CD14-positive monocyte (primary cell): ENCODE measurements around the gene CRTC1. TPM values are rescaled to one million over a fixed set of nuclear protein-coding genes. Genes with fewer than 3 reads are reported as not detected.

Experiments
- DNase-seq, 3 donors: peaks; one replicate each; pipeline ENCODE4 v3.0.0-alpha.2; 2011 to 2022
- H2AFZ ChIP-seq: 2 replicates; pipeline ENCODE4 v1.6.0; 2012; ENCODE audit warnings: mild to moderate bottlenecking, low read depth, low read length, inconsistent platforms; ENCODE audit not compliant: insufficient read depth, poor library complexity, severe bottlenecking
- H3K27ac ChIP-seq, 2 donors: 1 replicate in 1 of 2; 2 replicates in 1 of 2; pipeline ENCODE4 v1.5.1; 2012 to 2013; ENCODE audit warnings: low read length in 2 of 2, control low read depth in 1 of 2, inconsistent platforms in 1 of 2, low read depth in 1 of 2, mild to moderate bottlenecking in 1 of 2
- H3K27me3 ChIP-seq, 2 donors: one replicate each; pipeline versions ENCODE4 v1.6.0 to v1.6.1; 2011 to 2013; ENCODE audit warnings: low read length in 2 of 2; ENCODE audit not compliant: control insufficient read depth in 2 of 2, insufficient read depth in 2 of 2
- H3K36me3 ChIP-seq, 2 donors: replicated peaks in 1 of 2; 1 replicate in 1 of 2; 2 replicates in 1 of 2; pipeline versions ENCODE4 v1.5.1 to v1.6.1; 2012 to 2013; ENCODE audit warnings: low read length in 2 of 2, control low read depth in 1 of 2, inconsistent platforms in 1 of 2, mild to moderate bottlenecking in 1 of 2; ENCODE audit not compliant: insufficient read depth in 2 of 2, control insufficient read depth in 1 of 2
- H3K4me1 ChIP-seq, 2 donors: 1 replicate in 1 of 2; 2 replicates in 1 of 2; pipeline versions ENCODE4 v1.5.1 to v1.6.1; 2012 to 2013; ENCODE audit warnings: low read length in 2 of 2, control low read depth in 1 of 2, inconsistent platforms in 1 of 2, mild to moderate bottlenecking in 1 of 2, moderate library complexity in 1 of 2; ENCODE audit not compliant: insufficient read depth in 2 of 2, control insufficient read depth in 1 of 2
- H3K4me2 ChIP-seq: replicated peaks from 2 replicates; pipeline ENCODE3; 2012; ENCODE audit warnings: low read length, moderate library complexity, mild to moderate bottlenecking; ENCODE audit not compliant: poor library complexity, severe bottlenecking; ENCODE audit errors: extremely low read depth
- H3K4me3 ChIP-seq, 3 experiments: fragments of 200-600 bp in 1 of 3; sonication (generic) in 1 of 3; replicated peaks in 1 of 3; 1 replicate in 2 of 3; 2 replicates in 1 of 3; pipeline ENCODE4 v1.5.1; 2011 to 2013; ENCODE audit warnings: low read length in 3 of 3, mild to moderate bottlenecking in 3 of 3, control low read depth in 2 of 3, low read depth in 2 of 3, inconsistent platforms in 1 of 3, moderate library complexity in 1 of 3
- H3K79me2 ChIP-seq: 2 replicates; pipeline ENCODE4 v1.6.0; 2012; ENCODE audit warnings: mild to moderate bottlenecking, control low read depth, inconsistent platforms, low read length, moderate library complexity; ENCODE audit not compliant: insufficient read depth
- H3K9ac ChIP-seq: 2 replicates; pipeline ENCODE4 v1.6.0; 2017; ENCODE audit warnings: low read length, mild to moderate bottlenecking; ENCODE audit not compliant: insufficient read depth, poor library complexity, severe bottlenecking
- H3K9me3 ChIP-seq, 2 donors: replicated peaks in 1 of 2; 1 replicate in 1 of 2; 2 replicates in 1 of 2; pipeline versions ENCODE4 v1.5.1 to v1.6.1; 2012 to 2013; ENCODE audit warnings: low read length in 2 of 2, control low read depth in 1 of 2; ENCODE audit not compliant: control insufficient read depth in 1 of 2, insufficient read depth in 1 of 2
- H4K20me1 ChIP-seq: 2 replicates; pipeline ENCODE4 v1.6.0; 2012; ENCODE audit warnings: mild to moderate bottlenecking, low read length, control low read depth, moderate library complexity; ENCODE audit not compliant: insufficient read depth
- H3K27ac Mint-ChIP-seq, 7 donors: one replicate each; pipeline ENCODE4 v1.8.0; 2020; ENCODE audit warnings: mild to moderate bottlenecking in 7 of 7, mixed read lengths in 7 of 7, moderate library complexity in 6 of 7, inconsistent platforms in 2 of 7
- H3K27me3 Mint-ChIP-seq, 3 donors: one replicate each; pipeline ENCODE4 v1.8.0; 2021 to 2022; ENCODE audit warnings: low read depth in 3 of 3, mild to moderate bottlenecking in 3 of 3, mixed read lengths in 3 of 3, moderate library complexity in 3 of 3, inconsistent platforms in 1 of 3
- H3K36me3 Mint-ChIP-seq, 2 donors: one replicate each; pipeline ENCODE4 v1.8.0; 2020; ENCODE audit warnings: mixed read lengths in 2 of 2, inconsistent platforms in 1 of 2, mild to moderate bottlenecking in 1 of 2
- H3K4me1 Mint-ChIP-seq: one replicate; pipeline ENCODE4 v1.8.0; 2020; ENCODE audit warnings: mild to moderate bottlenecking, mixed read lengths
- H3K4me3 Mint-ChIP-seq, 2 donors: one replicate each; pipeline ENCODE4 v1.8.0; 2020; ENCODE audit warnings: mild to moderate bottlenecking in 2 of 2, mixed read lengths in 2 of 2, moderate library complexity in 1 of 2
- H3K9me3 Mint-ChIP-seq, 7 donors: one replicate each; pipeline ENCODE4 v1.8.0; 2020 to 2022; ENCODE audit warnings: mixed read lengths in 7 of 7, mild to moderate bottlenecking in 6 of 7, moderate library complexity in 6 of 7, inconsistent platforms in 2 of 7
- WGBS: methylation state at CpG from one replicate; pipeline ENCODE4 v1.1.5; 2013; ENCODE audit warnings: missing lambda C conversion rate; ENCODE audit not compliant: insufficient coverage; 5-methylcytosine and 5-hydroxymethylcytosine counted together
- intact Hi-C, 2 donors: fragments of 100-400 bp; cut with micrococcal nuclease; formaldehyde crosslinking; loops; one replicate each; pipeline versions ENCODE4 v1.15.0 to v1.15.1; 2023
- polyA plus RNA-seq, 3 donors: library from polyadenylated mRNA; depleted of rRNA in 1 of 3; unstranded in 2 of 3; stranded (reverse) in 1 of 3; fragments of 300-500 nt in 2 of 3; fragments of >200 nt in 1 of 3; fragmentation: Illumina TruSeq in 2 of 3; gene quantifications; 1 replicate in 2 of 3; 2 replicates in 1 of 3; pipeline ENCODE4 v1.2.3, GENCODE V29; 2012 to 2021
- TF ChIP-seq, protein P1 (sequence below): fragments of 200-600 bp; IDR thresholded peaks from one replicate; pipeline ENCODE4 v1.8.0; 2022; ENCODE audit warnings: antibody characterized with exemption, mild to moderate bottlenecking

Gene CRTC1
- polyA plus RNA-seq, 3 donors, result 0.28 to 9.2 (median 0.55) TPM

DNA sequence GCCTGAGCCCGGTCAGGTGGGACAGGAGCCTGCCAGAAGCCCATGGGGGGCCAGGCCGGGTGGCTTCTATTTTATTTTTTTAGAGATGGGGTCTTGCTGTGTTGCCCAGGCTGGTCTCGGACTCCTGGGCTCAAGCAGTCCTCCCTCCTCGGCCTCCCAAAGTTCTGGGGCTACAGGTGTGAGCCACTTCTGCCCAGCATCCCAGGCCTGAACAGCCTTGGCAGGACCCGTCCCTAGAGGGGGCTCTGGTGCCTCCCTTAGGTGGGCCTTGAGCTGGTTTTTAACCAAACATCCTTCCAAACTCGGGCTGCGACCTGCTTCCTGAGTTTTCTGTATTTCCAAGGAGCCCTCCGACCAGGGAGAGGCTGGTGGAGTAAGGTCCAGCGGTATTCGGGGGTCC is 97.2 kb downstream of the CRTC1 start:
- H3K27me3 Mint-ChIP-seq, result peaks cover 19 to 40% (median 29%) of the 10 kb centered on the region in 3 donors
- H3K9ac ChIP-seq, result no peak overlapping the region

DNA sequence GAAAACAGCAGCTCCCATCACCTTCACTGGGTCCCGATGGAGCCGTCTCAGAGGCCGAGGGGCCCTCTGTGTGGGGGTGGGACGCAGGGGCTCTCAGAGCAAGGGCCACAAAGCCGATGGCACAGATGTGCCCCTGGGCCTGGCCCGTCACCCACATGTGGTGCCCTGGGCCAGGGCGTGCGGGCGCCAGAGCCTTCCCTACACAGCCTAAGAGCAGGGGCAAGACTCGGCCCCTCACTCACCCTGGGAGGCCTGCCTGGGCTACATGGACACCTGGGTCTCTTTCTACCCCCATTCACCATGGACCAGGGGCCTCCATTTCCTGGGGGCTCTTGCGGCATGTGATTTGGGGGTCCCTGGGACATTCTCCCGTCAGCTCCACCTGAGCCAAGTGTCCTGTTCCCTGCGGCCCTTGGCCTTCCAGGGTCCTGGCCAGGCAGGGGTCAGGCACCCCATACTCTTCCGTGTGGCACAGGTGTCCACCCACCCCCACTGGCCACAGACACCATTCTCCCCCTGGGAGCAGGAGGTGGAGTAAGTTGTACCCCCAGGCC is 97.6 kb downstream of the CRTC1 start:
- no peaks in the 10 kb centered on the region for H3K36me3 ChIP-seq
- H3K9me3 ChIP-seq, result no peaks in the 10 kb centered on the region
- 95% methylated on average over 6 of the region's 14 CpGs for whole genome bisulfite sequencing
- H4K20me1 ChIP-seq, result peaks cover 4% of the 10 kb centered on the region
- Mint-ChIP-seq H3K4me1 (peaks cover 16% of the 10 kb centered on the region), H3K4me3 (no peak overlapping the region), H3K27me3 (peaks cover 23 to 45% (median 32%) of the 10 kb centered on the region in 3 donors), H3K9me3 (peaks cover 0 to 17% (median 3%) of the 10 kb centered on the region in 7 donors), H3K27ac (no peak overlapping the region), H3K36me3 (peaks cover 0 to 3% of the 10 kb centered on the region in 2 donors)
- intact Hi-C loops, result no loop called here
- TF ChIP-seq, protein P1, sequence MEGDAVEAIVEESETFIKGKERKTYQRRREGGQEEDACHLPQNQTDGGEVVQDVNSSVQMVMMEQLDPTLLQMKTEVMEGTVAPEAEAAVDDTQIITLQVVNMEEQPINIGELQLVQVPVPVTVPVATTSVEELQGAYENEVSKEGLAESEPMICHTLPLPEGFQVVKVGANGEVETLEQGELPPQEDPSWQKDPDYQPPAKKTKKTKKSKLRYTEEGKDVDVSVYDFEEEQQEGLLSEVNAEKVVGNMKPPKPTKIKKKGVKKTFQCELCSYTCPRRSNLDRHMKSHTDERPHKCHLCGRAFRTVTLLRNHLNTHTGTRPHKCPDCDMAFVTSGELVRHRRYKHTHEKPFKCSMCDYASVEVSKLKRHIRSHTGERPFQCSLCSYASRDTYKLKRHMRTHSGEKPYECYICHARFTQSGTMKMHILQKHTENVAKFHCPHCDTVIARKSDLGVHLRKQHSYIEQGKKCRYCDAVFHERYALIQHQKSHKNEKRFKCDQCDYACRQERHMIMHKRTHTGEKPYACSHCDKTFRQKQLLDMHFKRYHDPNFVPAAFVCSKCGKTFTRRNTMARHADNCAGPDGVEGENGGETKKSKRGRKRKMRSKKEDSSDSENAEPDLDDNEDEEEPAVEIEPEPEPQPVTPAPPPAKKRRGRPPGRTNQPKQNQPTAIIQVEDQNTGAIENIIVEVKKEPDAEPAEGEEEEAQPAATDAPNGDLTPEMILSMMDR, result no peak
- no peak overlapping the region for H3K27ac ChIP-seq
- no peak overlapping the region for H3K9ac ChIP-seq
- DNase-seq, result no peak
- no peak overlapping the region for H3K4me3 ChIP-seq
- no peak overlapping the region for H2AFZ ChIP-seq
- no peaks in the 10 kb centered on the region for H3K79me2 ChIP-seq
- no peak overlapping the region for H3K4me2 ChIP-seq
- H3K4me1 ChIP-seq, result peaks cover 13 to 25% of the 10 kb centered on the region in 2 donors
- peaks cover 2 to 17% of the 10 kb centered on the region in 2 donors for H3K27me3 ChIP-seq

More for the DNA sequence above, 97.2 kb downstream of the CRTC1 start:
- peaks cover 0 to 7% of the 10 kb centered on the region in 2 donors for H3K36me3 Mint-ChIP-seq
- TF ChIP-seq, protein P1, result no peak
- Histone ChIP-seq H3K27me3 (peaks cover 0 to 13% of the 10 kb centered on the region in 2 donors), H3K4me2 (no peak overlapping the region), H3K27ac (no peak overlapping the region), H3K9me3 (no peaks in the 10 kb centered on the region), H3K36me3 (no peaks in the 10 kb centered on the region), H3K79me2 (no peaks in the 10 kb centered on the region), H2AFZ (no peak overlapping the region), H3K4me3 (no peak overlapping the region), H4K20me1 (peaks cover 5% of the 10 kb centered on the region), H3K4me1 (peaks cover 12 to 20% of the 10 kb centered on the region in 2 donors)
- whole genome bisulfite sequencing, result 96% methylated on average over 4 of the region's 10 CpGs
- intact Hi-C loops, result no loop called here
- H3K9me3 Mint-ChIP-seq, result peaks cover 0 to 13% (median 2%) of the 10 kb centered on the region in 7 donors
- H3K27ac Mint-ChIP-seq, result no peak overlapping the region
- H3K4me3 Mint-ChIP-seq, result no peak overlapping the region
- no peak for DNase-seq
- peaks cover 12% of the 10 kb centered on the region for H3K4me1 Mint-ChIP-seq
